CD4-positive, alpha-beta T cell (primary cell): ENCODE data around the gene GALNT7. TPM values are rescaled to one million over a fixed set of nuclear protein-coding genes. Genes with fewer than 3 reads are reported as not detected.

ENCODE experiments used
- ATAC-seq: fragments of 200-7000 bp; cut with Tn5 transposase; one replicate; pipeline ENCODE4 v1.10.0; 2022; ENCODE audit warnings: mild to moderate bottlenecking; ENCODE audit not compliant: poor library complexity
- CTCF ChIA-PET: fragments of 350-600 bp; sonication (Branson Sonifier 250); formaldehyde crosslinking; loops from one replicate; lab custom pipeline; 2021; ENCODE audit warnings: antibody characterized with exemption, inconsistent platforms; lab: Charles Lee
- POLR2A ChIA-PET: fragments of 350-600 bp; sonication (Branson Sonifier 250); formaldehyde crosslinking; loops from one replicate; lab custom pipeline; 2021; ENCODE audit warnings: antibody characterized with exemption, inconsistent platforms; lab: Charles Lee
- DNase-seq, 14 experiments: peaks; one replicate each; pipeline ENCODE4 v3.0.0-alpha.2; 2013 to 2020; ENCODE audit warnings: mixed read lengths in 2 of 14
- H3K27ac ChIP-seq, 2 donors: one replicate each; pipeline versions ENCODE4 v1.5.1 to v1.7.0; 2013; ENCODE audit warnings: low read length in 2 of 2, low read depth in 1 of 2, mild to moderate bottlenecking in 1 of 2
- H3K27me3 ChIP-seq, 2 experiments: 1 replicate in 1 of 2; 2 replicates in 1 of 2; pipeline versions ENCODE4 v1.6.1 to v1.7.0; 2013; ENCODE audit warnings: low read length in 2 of 2, control low read depth in 1 of 2, mild to moderate bottlenecking in 1 of 2, moderate library complexity in 1 of 2; ENCODE audit not compliant: insufficient read depth in 2 of 2, control insufficient read depth in 1 of 2
- H3K36me3 ChIP-seq: one replicate; pipeline ENCODE4 v1.6.1; 2013; ENCODE audit warnings: low read length, control low read depth; ENCODE audit not compliant: insufficient read depth
- H3K4me1 ChIP-seq: one replicate; pipeline ENCODE4 v1.6.1; 2013; ENCODE audit warnings: low read length, control low read depth; ENCODE audit not compliant: insufficient read depth
- H3K4me3 ChIP-seq: one replicate; pipeline ENCODE4 v1.5.1; 2013; ENCODE audit warnings: mild to moderate bottlenecking, low read length, moderate library complexity
- H3K9me3 ChIP-seq, 2 experiments: 1 replicate in 1 of 2; 2 replicates in 1 of 2; pipeline versions ENCODE4 v1.6.1 to v1.7.0; 2013; ENCODE audit warnings: low read length in 2 of 2, mild to moderate bottlenecking in 2 of 2, control low read depth in 1 of 2, moderate library complexity in 1 of 2; ENCODE audit not compliant: control insufficient read depth in 1 of 2, insufficient read depth in 1 of 2
- H3K27ac Mint-ChIP-seq: one replicate; pipeline ENCODE4 v1.8.0; 2020; ENCODE audit warnings: mixed read lengths
- H3K27me3 Mint-ChIP-seq: one replicate; pipeline ENCODE4 v1.8.0; 2021; ENCODE audit warnings: mixed read lengths
- H3K36me3 Mint-ChIP-seq: one replicate; pipeline ENCODE4 v1.8.0; 2021; ENCODE audit warnings: low read depth, mixed read lengths
- H3K4me1 Mint-ChIP-seq: one replicate; pipeline ENCODE4 v1.8.0; 2021; ENCODE audit warnings: low read depth, mixed read lengths
- H3K4me3 Mint-ChIP-seq: one replicate; pipeline ENCODE4 v1.8.0; 2020; ENCODE audit warnings: mild to moderate bottlenecking, mixed read lengths
- H3K9me3 Mint-ChIP-seq: one replicate; pipeline ENCODE4 v1.8.0; 2020; ENCODE audit warnings: mixed read lengths
- intact Hi-C, 2 experiments: fragments of 100-400 bp; cut with DNase I in 1 of 2; cut with micrococcal nuclease in 1 of 2; formaldehyde crosslinking; loops; one replicate each; pipeline versions ENCODE4 v1.15.1 to v1.9.0; 2023 to 2025; cut with DNase I, micrococcal nuclease
- total RNA-seq, 174 experiments: library from RNA in 2 of 174; stranded (reverse) in 2 of 174; gene quantifications; one replicate each; pipeline ENCODE4 v1.2.3 and lab custom pipeline; 2021 to 2026
- TF ChIP-seq, protein P1 (sequence below): fragments of 200-600 bp; IDR thresholded peaks from one replicate; pipeline ENCODE4 v1.8.0; 2022; ENCODE audit warnings: antibody characterized with exemption, mild to moderate bottlenecking

Gene GALNT7
- total RNA-seq, 2 experiments from 2014 or later = 4.6 to 4.8 TPM

DNA sequence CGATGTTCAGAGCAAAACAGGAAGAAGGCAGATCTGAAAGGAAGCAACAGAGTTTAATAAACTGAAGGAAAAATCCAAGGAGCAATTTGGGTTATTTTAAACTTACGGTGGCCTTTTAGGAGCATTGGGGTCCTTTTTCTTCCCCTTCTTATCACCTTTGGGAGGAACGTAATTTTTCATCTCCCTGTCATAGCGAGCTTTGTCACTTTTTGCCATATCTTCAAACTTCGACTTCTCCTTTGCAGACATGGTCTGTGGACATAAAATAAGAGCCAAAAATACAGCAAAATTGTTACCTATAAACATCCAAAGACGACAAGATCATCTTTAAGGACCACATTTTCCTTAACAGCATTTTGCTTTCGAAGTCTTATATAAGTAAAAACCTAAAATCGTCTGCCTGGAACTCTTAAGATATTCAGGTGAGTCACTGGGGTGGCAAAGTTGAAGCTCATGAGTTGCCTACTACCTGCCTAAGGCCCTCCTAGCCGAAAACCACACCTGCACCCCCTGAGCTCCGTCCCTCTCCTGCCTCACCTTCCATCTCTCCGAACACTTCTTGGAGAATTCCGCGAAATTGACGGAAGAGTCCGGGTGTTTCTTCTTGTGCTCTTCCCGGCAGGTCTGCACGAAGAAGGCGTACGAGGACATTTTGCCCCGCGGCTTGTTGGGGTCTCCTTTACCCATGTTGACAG lies 164.5 kb downstream of the GALNT7 start:
- Histone ChIP-seq H3K4me3 (peak overlapping the region; percentile 88), H3K27me3 (no peaks in the 10 kb centered on the region), H3K9me3 (no peaks in the 10 kb centered on the region), H3K27ac (peak overlapping the region; percentile 24 to 61), H3K4me1 (peaks cover 16% of the 10 kb centered on the region), H3K36me3 (peaks cover 18% of the 10 kb centered on the region)
- POLR2A ChIA-PET = interaction anchor here (0.9 to 6.8 kb wide), 19 partner anchors 8 to 951 kb away, joined by 3 to 373 read pairs (median 5); partner anchors contain the start of genes CEP44, FBXO8, GALNT7 and SAP30
- Mint-ChIP-seq H3K4me3 (peak overlapping the region; percentile 98), H3K9me3 (no peaks in the 10 kb centered on the region), H3K27ac (peak overlapping the region; percentile 96), H3K36me3 (peaks cover 46% of the 10 kb centered on the region), H3K4me1 (peaks cover 37% of the 10 kb centered on the region), H3K27me3 (peaks cover 13% of the 10 kb centered on the region)
- CTCF ChIA-PET = interaction anchor here (0.8 to 1.7 kb wide), 5 partner anchors 12 to 87 kb away, joined by 3 to 4 read pairs (median 3); partner anchors contain the start of gene SAP30
- ATAC-seq (no peak), DNase-seq (peak in 11 of 14 experiments; percentile 4 to 56 (median 20))
- intact Hi-C loops = loop anchor here (5.0 to 10.0 kb wide), 2 partner anchors 166 to 952 kb away; partner anchors contain the start of genes CEP44 (in 2 of the 2), FBXO8 (in 2 of the 2) and GALNT7 (in 1 of the 2)
- TF ChIP-seq, protein P1, sequence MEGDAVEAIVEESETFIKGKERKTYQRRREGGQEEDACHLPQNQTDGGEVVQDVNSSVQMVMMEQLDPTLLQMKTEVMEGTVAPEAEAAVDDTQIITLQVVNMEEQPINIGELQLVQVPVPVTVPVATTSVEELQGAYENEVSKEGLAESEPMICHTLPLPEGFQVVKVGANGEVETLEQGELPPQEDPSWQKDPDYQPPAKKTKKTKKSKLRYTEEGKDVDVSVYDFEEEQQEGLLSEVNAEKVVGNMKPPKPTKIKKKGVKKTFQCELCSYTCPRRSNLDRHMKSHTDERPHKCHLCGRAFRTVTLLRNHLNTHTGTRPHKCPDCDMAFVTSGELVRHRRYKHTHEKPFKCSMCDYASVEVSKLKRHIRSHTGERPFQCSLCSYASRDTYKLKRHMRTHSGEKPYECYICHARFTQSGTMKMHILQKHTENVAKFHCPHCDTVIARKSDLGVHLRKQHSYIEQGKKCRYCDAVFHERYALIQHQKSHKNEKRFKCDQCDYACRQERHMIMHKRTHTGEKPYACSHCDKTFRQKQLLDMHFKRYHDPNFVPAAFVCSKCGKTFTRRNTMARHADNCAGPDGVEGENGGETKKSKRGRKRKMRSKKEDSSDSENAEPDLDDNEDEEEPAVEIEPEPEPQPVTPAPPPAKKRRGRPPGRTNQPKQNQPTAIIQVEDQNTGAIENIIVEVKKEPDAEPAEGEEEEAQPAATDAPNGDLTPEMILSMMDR = no peak

DNA sequence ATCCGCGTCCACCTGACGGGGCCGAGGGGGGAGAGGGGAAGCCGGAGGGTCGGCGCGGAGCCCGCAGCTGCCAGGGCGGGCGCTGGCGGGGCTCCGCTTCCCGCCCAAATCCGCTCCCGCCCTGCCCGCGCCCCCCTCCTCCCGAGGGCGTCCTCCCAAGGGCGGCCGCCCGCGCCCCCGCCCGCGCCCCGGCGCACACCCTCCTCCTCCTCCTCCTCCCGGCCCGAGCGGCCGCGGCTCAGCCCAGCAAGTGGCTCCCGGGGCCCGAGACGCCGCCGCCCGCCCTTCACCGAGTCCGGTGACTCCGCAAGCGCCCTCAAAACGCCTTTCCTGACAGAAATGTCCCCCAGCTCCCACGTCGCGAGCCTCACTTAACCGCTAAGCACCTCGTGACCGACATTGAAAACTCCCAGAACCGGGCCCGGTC lies 165.1 kb downstream of the GALNT7 start:
- peak overlapping the region; percentile 96 for H3K27ac Mint-ChIP-seq
- H3K27me3 Mint-ChIP-seq = peaks cover 13% of the 10 kb centered on the region
- no peak for ATAC-seq
- CTCF ChIA-PET = interaction anchor here (0.8 to 1.3 kb wide), 4 partner anchors 13 to 87 kb away, joined by 3 to 4 read pairs (median 3); no protein-coding TSS in a partner anchor
- H3K27ac ChIP-seq = peak overlapping the region; percentile 78 to 93
- peak in 13 of 14 experiments; percentile 10 to 72 (median 40) for DNase-seq
- no peaks in the 10 kb centered on the region for H3K9me3 Mint-ChIP-seq
- H3K36me3 ChIP-seq = peaks cover 18% of the 10 kb centered on the region
- peaks cover 37% of the 10 kb centered on the region for H3K4me1 Mint-ChIP-seq
- peaks cover 46% of the 10 kb centered on the region for H3K36me3 Mint-ChIP-seq
- H3K4me3 Mint-ChIP-seq = peak overlapping the region; percentile 98
- TF ChIP-seq, protein P1 = no peak
- POLR2A ChIA-PET = interaction anchor here (0.9 to 6.8 kb wide), 29 partner anchors 8 to 950 kb away, joined by 3 to 373 read pairs (median 5); partner anchors contain the start of genes CEP44, FBXO8, GALNT7 and SAP30
- no peaks in the 10 kb centered on the region for H3K27me3 ChIP-seq
- no peaks in the 10 kb centered on the region for H3K9me3 ChIP-seq
- H3K4me3 ChIP-seq = peak overlapping the region; percentile 88
- intact Hi-C loops = loop anchor here (1.0 to 10.0 kb wide), 4 partner anchors 37 to 951 kb away; partner anchors contain the start of genes CEP44 (in 2 of the 2), FBXO8 (in 2 of the 2), GALNT7 (in 1 of the 2) and SAP30 (in 1 of the 2)
- H3K4me1 ChIP-seq = peaks cover 16% of the 10 kb centered on the region
